Activated CD4-positive, alpha-beta T cell treated with anti-CD3 and anti-CD28 coated beads, Interleukin-2, Interleukin-4, amounts not matched to agents 100 ng/mL and 50 ng/mL, durations not matched to agents 16 hours and 8 hours (primary cell): Measurements from ENCODE around the gene KRT77.
"Not testable (repeated sequence)": the region's sequence is repeated elsewhere in the genome, so short reads cannot be mapped to it uniquely, and the experiment has no call there.

Experiments used
- DNase-seq: peaks from one replicate; pipeline ENCODE4 v3.0.0-alpha.2; 2020; ENCODE audit warnings: low spot score

Gene KRT77

GRCh38 chr12:52676163-52676562 lies 27.2 kb downstream of the KRT77 start:
- no peak for DNase-seq

DNA sequence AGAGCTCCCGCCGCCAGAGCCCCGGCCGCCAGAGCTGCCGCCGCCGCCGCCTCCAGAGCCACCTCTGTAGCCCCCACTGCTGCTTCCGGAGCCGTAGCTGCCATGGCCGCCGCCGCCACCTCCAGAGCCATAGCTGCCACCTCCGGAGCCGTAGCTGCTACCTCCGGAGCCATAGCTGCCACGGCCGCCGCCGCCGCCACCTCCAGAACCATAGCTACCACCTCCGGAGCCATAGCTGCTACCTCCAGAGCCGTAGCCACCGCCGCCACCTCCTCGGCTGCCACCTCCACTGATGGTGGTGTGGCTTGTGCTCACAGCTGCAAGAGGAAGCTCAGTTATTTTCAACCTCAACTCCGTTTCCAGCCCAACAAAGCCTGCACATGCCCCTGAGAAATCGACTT lies 28.0 kb downstream of the KRT77 start:
- DNase-seq, result no peak

DNA sequence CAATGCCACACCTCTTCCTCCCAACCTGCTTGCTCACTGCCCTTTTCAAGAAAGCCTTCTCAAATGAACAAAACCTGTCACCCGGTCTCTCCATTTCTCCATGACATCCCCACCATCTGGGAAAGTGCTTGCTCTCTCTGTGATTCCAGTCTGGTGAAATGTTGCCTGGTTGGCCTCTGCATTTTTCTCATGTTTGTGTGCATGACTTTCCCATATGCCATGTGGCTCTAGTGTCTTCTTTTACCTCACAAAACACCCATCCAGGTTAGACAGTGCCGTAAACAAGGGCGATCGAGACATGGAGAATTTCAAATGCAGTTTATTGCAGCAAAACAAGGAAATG lies 28.9 kb downstream of the KRT77 start:
- no peak for DNase-seq

DNA sequence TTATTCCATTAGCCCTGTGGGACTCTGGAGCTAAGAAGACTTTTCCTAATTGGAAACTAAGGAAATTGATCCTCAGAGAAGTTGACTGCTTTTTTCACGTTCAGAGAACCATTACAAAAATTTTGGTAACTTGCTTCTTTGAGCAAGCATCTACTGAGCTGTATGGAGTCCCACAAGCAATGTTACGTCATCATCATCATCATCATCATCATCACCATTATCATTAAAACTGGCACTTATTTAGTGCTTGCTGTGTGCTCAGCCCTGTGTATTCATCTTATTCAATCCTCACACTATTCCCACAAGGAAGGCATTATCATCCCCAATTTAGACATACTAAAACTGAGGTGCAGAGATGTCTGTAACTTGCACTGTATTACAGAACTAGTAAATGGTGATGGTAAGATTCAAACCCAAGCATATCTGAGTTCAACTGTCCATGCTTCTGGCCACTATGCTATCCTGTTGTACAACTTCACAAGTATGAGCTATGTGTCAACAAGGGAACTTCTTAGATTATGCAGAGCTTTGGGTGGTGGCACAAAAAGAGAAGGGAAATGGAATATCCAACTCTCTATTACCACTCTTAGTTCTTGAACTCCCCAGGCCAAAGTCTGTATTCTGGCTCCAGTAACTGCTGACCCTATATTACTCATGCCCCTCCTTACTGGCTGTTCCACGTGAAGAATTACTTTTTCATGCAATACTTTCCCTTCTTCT lies 29.5 kb downstream of the KRT77 start:
- DNase-seq, result no peak

GRCh38 chr12:52673217-52673616 lies 30.1 kb downstream of the KRT77 start:
- no peak for DNase-seq

- no peak for DNase-seq
These were observed 30.9 kb downstream of the KRT77 start for GRCh38 chr12:52672321-52672933.

DNA sequence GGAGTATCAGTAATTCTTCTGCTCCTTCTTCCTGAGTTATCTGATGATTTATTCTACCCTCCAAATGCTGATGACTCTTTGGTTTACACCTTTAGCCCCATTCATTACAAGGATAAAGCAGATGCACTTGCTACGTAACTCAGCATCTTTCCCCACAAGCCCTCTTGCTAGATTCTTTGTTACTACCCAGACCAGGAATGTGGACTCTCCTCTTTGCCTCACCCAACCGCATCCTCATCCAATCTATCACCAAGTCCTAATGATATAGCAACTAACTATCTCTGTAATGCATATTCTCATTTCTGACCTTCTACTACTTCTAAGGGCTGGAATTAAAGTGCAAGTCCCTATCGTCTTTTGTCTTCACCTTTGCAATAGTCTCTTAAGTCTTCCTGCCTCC lies 32.4 kb downstream of the KRT77 start:
- DNase-seq, result no peak

DNA sequence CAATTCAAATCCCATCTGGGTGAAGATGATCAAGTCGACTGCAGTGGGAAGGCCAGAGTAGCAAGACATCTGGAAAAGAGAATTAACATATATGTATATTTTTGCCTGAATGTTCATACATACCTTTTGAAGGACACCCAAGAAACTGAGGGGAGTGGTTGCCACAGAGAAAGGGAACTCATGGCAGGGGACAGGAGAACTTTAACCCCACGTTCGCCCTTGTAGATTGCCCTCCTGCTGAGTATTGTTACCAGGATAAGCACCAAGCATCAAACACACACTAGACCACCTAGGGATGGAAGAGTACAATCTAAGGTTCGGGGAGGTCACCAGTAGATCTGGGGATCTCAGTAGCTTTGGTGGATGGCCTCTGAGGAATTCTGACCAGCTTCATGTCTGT lies 32.8 kb downstream of the KRT77 start:
- no peak for DNase-seq

DNA sequence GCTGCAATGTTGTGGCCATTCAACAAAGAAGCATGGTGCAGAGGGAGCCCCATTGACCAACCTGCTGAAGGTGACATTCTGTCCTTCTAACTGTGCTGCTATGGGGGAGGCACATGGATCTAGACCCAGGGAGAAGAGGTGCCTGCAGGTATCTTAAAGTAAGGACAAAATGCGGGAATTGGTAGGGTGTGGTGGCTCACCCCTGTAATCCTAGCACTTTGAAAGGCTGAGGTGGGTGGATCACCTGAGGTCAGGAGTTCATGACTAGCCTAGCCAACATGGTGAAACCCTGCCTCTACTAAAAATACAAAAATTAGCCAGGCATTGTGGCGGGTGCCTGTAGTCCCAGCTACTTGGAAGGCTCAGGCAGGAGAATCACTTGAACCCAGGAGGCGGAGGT lies 33.4 kb downstream of the KRT77 start:
- not testable (repeated sequence) for DNase-seq

DNA sequence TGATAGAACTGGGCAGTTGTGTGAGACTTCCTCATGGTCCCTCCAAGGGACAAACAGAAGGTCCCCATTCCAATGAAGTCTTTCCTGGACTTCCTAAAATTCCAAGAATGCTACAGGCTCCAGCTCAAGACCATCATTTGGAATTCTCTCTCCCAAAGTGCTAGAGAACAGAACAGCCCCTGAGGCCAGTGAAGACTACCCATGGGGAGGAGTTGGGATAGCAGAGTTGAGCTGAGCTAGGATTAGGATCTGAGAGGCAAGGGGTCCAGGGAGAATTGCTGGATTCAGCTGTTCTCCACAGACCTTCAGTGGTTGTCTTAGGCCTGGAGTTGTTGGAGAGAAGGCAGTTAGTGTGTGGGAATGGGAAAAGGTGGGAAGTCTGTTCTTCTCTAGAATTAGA lies 33.9 kb downstream of the KRT77 start:
- DNase-seq, result no peak

DNA sequence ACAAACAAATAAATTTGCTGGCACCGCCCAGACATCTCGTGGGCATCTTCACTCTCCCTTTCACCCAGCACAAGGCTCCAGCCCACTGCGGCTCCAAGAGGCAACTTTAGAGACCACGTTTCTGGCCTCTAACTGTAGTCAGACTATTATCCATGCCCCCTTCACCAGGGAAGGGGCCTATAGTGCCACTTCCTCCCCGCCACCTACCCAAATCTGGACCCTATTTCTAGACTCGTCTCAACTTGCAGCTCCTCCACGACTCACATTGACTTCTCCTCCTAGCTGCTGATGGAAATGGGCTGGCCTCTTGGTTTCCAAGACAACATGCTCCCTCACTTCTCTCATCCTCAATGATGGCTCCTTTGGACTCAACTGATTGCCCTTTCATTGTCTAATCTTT lies 35.4 kb downstream of the KRT77 start:
- no peak for DNase-seq

DNA sequence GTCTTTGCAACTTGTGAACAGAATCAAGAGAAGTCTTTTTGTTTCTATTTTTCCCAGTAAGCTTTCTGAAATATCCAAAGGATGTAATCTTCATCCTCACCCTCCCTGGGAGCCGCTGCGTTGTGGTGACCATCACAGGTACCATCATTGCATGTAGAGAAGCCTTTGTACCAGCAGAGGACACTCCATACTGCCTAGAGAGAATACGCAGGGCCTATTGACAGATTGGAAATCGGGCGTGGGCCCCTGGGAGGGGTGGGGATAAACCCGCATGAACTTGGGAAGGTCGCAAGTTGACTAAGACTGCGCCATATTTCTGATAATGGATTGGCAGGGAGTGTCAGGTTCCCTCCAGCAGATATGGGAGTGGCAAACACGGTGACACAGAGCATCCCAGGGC lies 35.8 kb downstream of the KRT77 start:
- no peak for DNase-seq

- DNase-seq, result no peak
These were observed 36.9 kb downstream of the KRT77 start for GRCh38 chr12:52666471-52666870.

- DNase-seq, result no peak
These were observed 39.9 kb downstream of the KRT77 start for GRCh38 chr12:52663420-52663819.

DNA sequence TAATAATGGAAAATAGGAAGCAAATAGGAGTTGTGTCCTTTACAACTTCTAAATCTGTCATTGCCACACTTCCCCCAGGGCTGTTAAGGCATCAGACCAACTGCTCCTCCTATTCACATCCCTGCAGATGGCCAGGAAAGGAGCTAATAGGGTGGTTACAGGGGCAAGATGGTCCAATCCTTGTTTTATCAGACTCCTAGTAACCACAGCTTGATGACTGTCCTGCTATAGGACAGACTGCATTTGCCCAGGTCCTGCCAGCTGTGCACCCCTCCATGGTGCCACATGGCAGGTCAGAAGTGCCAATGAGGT lies 40.5 kb downstream of the KRT77 start:
- DNase-seq, result no peak

- DNase-seq, result no peak
These were observed 41.0 kb downstream of the KRT77 start for GRCh38 chr12:52662093-52662917.

DNA sequence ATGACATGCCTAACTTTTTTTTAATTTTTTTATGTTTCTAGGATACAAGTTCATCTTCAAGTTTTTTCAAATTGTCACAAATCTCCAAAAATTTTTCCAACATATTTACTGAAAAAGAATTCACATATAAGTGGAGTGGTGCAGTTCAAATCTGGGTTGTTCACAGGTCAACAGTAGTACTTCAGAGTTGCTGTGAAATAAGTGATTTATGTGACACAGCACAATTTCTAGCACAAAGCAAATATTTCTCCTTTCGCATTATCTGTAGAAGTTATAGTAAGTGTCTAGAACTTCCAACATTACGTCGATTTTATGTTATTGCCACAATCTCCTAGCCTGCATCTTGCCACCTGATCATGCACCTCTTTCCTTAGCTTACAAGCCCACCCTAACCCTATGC lies 41.7 kb downstream of the KRT77 start:
- no peak for DNase-seq

DNA sequence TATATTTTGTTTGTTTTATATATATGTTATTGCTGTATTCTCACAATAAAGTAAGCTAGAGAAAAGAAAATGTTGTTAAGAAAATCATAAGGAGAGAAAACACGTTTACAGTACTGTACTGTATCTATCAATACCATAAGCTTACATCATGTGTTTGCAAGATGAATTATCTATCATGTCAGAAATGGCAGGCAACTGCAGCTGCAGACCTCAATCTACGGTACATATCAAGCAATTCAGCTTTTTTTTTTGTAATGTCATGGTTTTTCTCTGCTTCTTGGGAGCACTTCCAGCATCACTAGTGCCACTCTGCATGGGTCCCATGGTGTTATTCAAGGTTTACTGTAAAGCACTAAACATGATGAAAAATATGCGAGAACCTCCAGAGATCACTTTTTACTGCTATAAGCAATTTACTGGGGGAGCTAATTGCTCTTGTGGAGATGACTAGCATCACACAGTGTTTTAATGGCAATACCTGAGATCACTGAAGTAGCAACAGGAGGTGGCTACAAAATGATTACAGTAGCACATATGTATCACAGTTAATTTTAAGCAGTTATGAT lies 42.3 kb downstream of the KRT77 start:
- DNase-seq, result no peak

DNA sequence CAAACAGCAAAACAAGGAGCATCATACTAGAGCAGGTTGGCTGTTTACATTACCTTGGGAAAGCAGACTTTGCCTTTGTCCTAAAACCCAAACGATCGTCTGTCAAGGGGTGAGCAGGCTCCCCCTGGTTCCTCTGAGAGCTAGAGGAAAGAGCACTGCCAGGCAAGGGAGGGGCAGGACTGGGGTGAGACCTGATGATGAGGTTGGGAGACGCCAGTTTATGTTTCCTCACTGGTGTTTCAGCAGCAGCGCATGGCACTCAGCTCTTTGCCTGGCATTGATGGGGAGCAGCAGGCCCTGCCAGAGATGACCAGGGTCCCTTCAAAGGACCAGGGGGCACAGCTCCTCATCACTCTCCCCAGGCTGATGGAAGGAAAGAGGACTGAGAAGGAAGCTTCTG lies 43.4 kb downstream of the KRT77 start:
- no peak for DNase-seq

DNA sequence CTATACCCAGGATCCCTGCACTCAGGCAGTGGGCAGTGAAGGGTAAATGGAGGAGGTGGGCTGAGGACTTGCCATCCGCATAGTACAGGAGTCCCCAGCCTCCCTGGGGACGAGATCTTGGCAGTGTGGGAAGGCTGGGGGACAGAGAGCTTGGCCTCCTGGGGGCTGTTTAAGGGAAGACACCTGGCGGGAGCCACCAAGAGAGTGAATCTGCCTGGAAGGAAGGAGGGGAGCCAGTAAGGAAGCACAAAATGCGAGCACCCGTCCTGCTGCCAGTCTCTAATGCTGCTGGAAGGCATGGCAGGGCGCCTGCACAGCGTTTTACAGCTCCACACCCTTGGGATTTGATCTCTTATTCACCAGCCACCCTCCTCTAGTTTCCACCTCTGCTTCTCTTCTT lies 43.9 kb downstream of the KRT77 start:
- no peak for DNase-seq

DNA sequence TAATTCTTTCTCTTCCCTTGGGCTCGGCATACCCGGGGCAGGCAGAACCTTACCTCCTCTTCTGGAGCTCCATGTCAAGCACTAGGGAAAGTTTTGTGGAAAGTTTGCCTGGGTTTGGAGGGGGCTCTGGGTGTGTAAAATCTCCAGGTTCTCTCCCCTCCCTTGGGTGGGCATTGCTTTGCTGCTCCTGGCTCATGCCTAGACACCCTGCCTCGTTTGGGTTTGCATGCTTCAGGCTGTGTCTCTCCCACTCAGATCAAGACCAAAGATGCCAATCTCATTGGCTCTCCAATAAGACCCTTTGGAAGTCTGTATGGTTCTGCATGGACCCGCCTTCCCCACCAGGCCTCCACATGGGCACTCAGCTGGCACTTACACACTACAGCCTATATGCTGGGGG lies 45.1 kb downstream of the KRT77 start:
- DNase-seq, result no peak

DNA sequence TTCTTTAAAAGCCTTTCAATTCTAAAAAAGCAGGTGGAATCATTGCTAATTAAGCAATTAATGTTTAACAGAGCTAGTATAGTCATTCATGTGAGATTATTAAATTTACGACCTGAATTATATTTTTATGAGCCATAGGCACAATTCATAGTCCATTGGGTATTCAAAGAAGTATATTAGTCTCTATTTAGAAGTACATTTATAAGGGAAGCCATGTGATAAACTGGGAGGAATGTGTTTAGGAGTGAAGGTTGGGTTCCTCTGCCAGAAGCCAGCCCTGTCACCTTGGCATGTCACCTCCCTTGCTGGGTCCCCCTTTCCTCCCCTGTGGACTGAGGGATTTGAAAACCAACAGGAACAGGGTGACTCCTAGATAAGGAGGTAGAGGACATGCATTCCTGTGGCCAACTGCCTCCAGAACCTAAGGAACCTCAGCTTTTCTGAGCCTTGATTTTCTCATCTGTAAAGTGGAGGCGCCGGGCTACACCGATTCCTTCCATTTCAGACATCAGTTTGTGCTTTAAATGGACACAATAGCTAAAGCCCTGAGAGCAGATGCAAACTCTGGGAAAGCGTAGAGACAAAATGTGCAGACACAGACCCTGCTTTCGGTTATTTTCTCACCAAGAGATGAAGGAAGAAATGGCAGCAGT lies 45.9 kb downstream of the KRT77 start:
- DNase-seq, result no peak

- no peak for DNase-seq
These were observed 46.7 kb downstream of the KRT77 start for GRCh38 chr12:52656616-52657015.
